Testis (tissue), 3 donors: ENCODE data around the gene LEMD2. TPM values are rescaled to one million over a fixed set of nuclear protein-coding genes. Genes with fewer than 3 reads are reported as not detected.

Experiments
- DNase-seq: peaks from one replicate; pipeline ENCODE4 v3.0.0-alpha.2; 2019
- H3K27ac ChIP-seq, 2 donors: fragments of 200-600 bp; sonication (generic); one replicate each; pipeline ENCODE4 v1.5.1; 2019
- H3K27me3 ChIP-seq: fragments of 200-600 bp; sonication (generic); one replicate; pipeline ENCODE4 v1.5.1; 2019
- H3K36me3 ChIP-seq: fragments of 200-600 bp; sonication (generic); one replicate; pipeline ENCODE4 v1.5.1; 2017; ENCODE audit warnings: low read depth; ENCODE audit errors: missing control alignments
- H3K4me1 ChIP-seq: fragments of 200-600 bp; sonication (generic); one replicate; pipeline ENCODE4 v1.5.1; 2019
- H3K4me3 ChIP-seq, 2 donors: fragments of 200-600 bp; sonication (generic); one replicate each; pipeline ENCODE4 v1.5.1; 2017 to 2019
- H3K9me3 ChIP-seq: fragments of 200-600 bp; sonication (generic); one replicate; pipeline ENCODE4 v1.5.1; 2017
- CTCF ChIP-seq, 3 experiments: fragments of 450-650 bp in 2 of 3; fragments of 200-600 bp in 1 of 3; sonication (generic) in 1 of 3; IDR thresholded peaks; one replicate each; pipeline ENCODE4 v1.5.1; 2016 to 2019; ENCODE audit warnings: antibody characterized with exemption in 3 of 3, mild to moderate bottlenecking in 2 of 3, moderate library complexity in 1 of 3
- POLR2A ChIP-seq: fragments of 450-650 bp; IDR thresholded peaks from one replicate; pipeline ENCODE4 v1.6.1; 2017; ENCODE audit warnings: antibody characterized with exemption, mild to moderate bottlenecking, moderate library complexity
- WGBS, 2 donors: methylation state at CpG; one replicate each; pipeline ENCODE4 v1.1.5; 2018; 5-methylcytosine and 5-hydroxymethylcytosine counted together
- intact Hi-C: fragments of 100-400 bp; cut with DNase I; formaldehyde crosslinking; loops from one replicate; pipeline ENCODE4 v1.15.1; 2023; ENCODE audit warnings: low total_unique reads
- polyA plus RNA-seq: library from polyadenylated mRNA; stranded (reverse); fragments of 350-450 nt; fragmentation: Illumina TruSeq; extraction: RNeasy Lipid Tissue Mini Kit (QIAGEN cat#74804); gene quantifications from one replicate; pipeline ENCODE4 v1.2.3, GENCODE V29; 2014; ENCODE audit warnings: low read depth, low replicate concordance; ENCODE audit not compliant: insufficient read depth
- total RNA-seq, 2 donors: library from RNA; depleted of rRNA; stranded (reverse); fragments of >200 nt; gene quantifications; one replicate each; pipeline ENCODE4 v1.2.3, GENCODE V29; 2016

Gene LEMD2
- total and polyA plus RNA-seq, 3 donors from 2014 or later = 71.2 to 89.5 (median 77.0) TPM

- Histone ChIP-seq H3K4me3 (no peak overlapping the region), H3K27ac (no peak overlapping the region), H3K36me3 (no peaks in the 10 kb centered on the region), H3K9me3 (no peaks in the 10 kb centered on the region), H3K27me3 (no peaks in the 10 kb centered on the region), H3K4me1 (no peaks in the 10 kb centered on the region)
- WGBS, 2 donors = 88 to 100% methylated on average over 2 to 7 of the region's 7 CpGs
- intact Hi-C loops = no loop called here
- DNase-seq = no peak
- TF ChIP-seq CTCF (IDR thresholded peaks at IDR 0.05) (no peak), POLR2A (no peak)
Observed at GRCh38 chr6:33731035-33731434, 57.9 kb downstream of the LEMD2 start.

- Histone ChIP-seq H3K4me1 (no peaks in the 10 kb centered on the region), H3K27ac (no peak overlapping the region), H3K4me3 (no peak overlapping the region), H3K27me3 (no peaks in the 10 kb centered on the region), H3K9me3 (no peaks in the 10 kb centered on the region), H3K36me3 (no peaks in the 10 kb centered on the region)
- DNase-seq = no peak
- intact Hi-C loops = no loop called here
- WGBS, 2 donors = 49 to 62% methylated on average over 8 to 10 of the region's 10 CpGs
- TF ChIP-seq CTCF (IDR thresholded peaks at IDR 0.05) (no peak), POLR2A (no peak)
Observed at GRCh38 chr6:33730611-33731010, 58.3 kb downstream of the LEMD2 start.

GRCh38 chr6:33729059-33729458 lies 59.9 kb downstream of the LEMD2 start:
- 94 to 97% methylated on average over 6 of the region's 6 CpGs for WGBS, 2 donors
- TF ChIP-seq POLR2A (no peak), CTCF (IDR thresholded peaks at IDR 0.05) (no peak)
- intact Hi-C loops = no loop called here
- H3K4me3 ChIP-seq = no peak overlapping the region
- DNase-seq = no peak
- H3K27me3 ChIP-seq = no peaks in the 10 kb centered on the region
- no peaks in the 10 kb centered on the region for H3K4me1 ChIP-seq
- no peaks in the 10 kb centered on the region for H3K9me3 ChIP-seq
- H3K36me3 ChIP-seq = no peaks in the 10 kb centered on the region
- H3K27ac ChIP-seq = no peak overlapping the region

- no peak for DNase-seq
- intact Hi-C loops = no loop called here
- Histone ChIP-seq H3K4me3 (no peak overlapping the region), H3K27me3 (no peaks in the 10 kb centered on the region), H3K4me1 (no peaks in the 10 kb centered on the region), H3K27ac (no peak overlapping the region), H3K36me3 (no peaks in the 10 kb centered on the region), H3K9me3 (no peaks in the 10 kb centered on the region)
- WGBS, 2 donors = 72% methylated on average over 11 of the region's 11 CpGs
- TF ChIP-seq CTCF (IDR thresholded peaks at IDR 0.05) = no peak
- TF ChIP-seq POLR2A = no peak
Observed at GRCh38 chr6:33728438-33728837, 60.5 kb downstream of the LEMD2 start.

- no peaks in the 10 kb centered on the region for H3K9me3 ChIP-seq
- TF ChIP-seq POLR2A = no peak
- no peak for TF ChIP-seq CTCF (IDR thresholded peaks at IDR 0.05)
- H3K27me3 ChIP-seq = no peaks in the 10 kb centered on the region
- H3K27ac ChIP-seq = no peak overlapping the region
- H3K4me3 ChIP-seq = no peak overlapping the region
- no peaks in the 10 kb centered on the region for H3K4me1 ChIP-seq
- WGBS, 2 donors = 41 to 71% methylated on average over 10 to 11 of the region's 11 CpGs
- intact Hi-C loops = no loop called here
- no peak for DNase-seq
- H3K36me3 ChIP-seq = no peaks in the 10 kb centered on the region
Observed at GRCh38 chr6:33727932-33728331, 61.0 kb downstream of the LEMD2 start.
